Endothelial cell (in vitro differentiated cells): Measurements from ENCODE around the gene KLF1. TPM values are rescaled to one million over a fixed set of nuclear protein-coding genes. Genes with fewer than 3 reads are reported as not detected.
"Not testable (repeated sequence)": the region's sequence is repeated elsewhere in the genome, so short reads cannot be mapped to it uniquely, and the experiment has no call there.

ENCODE experiments used
- DNase-seq: peaks from one replicate; pipeline ENCODE4 v3.0.0; 2021; ENCODE audit warnings: low spot score
- H3K27ac Mint-ChIP-seq: one replicate; pipeline ENCODE4 v1.8.0; 2021; ENCODE audit warnings: mixed read lengths, inconsistent platforms; ENCODE audit not compliant: unreplicated experiment
- H3K27me3 Mint-ChIP-seq: one replicate; pipeline ENCODE4 v1.8.0; 2021; ENCODE audit warnings: mild to moderate bottlenecking, moderate library complexity, mixed read lengths, inconsistent platforms; ENCODE audit not compliant: unreplicated experiment
- H3K36me3 Mint-ChIP-seq: one replicate; pipeline ENCODE4 v1.8.0; 2021; ENCODE audit warnings: mild to moderate bottlenecking, low read depth, mixed read lengths, inconsistent platforms; ENCODE audit not compliant: unreplicated experiment
- H3K4me1 Mint-ChIP-seq: one replicate; pipeline ENCODE4 v1.8.0; 2021; ENCODE audit warnings: mild to moderate bottlenecking, mixed read lengths, inconsistent platforms; ENCODE audit not compliant: unreplicated experiment
- H3K4me3 Mint-ChIP-seq: one replicate; pipeline ENCODE4 v1.8.0; 2021; ENCODE audit warnings: mild to moderate bottlenecking, mixed read lengths, inconsistent platforms; ENCODE audit not compliant: unreplicated experiment
- H3K9me3 Mint-ChIP-seq: one replicate; pipeline ENCODE4 v1.8.0; 2021; ENCODE audit warnings: mixed read lengths, inconsistent platforms; ENCODE audit not compliant: unreplicated experiment
- total RNA-seq: library from RNA; stranded (reverse); fragmentation: NEBNext Ultra II Directional; extraction: Animal tissue kit (Norgen Biotek cat#: 25700); gene quantifications from one replicate; pipeline ENCODE4 v1.2.1, GENCODE V29; 2021; ENCODE audit not compliant: unreplicated experiment
- TF ChIP-seq, protein P1 (sequence below): fragments of 200-600 bp; sonication (generic); IDR thresholded peaks from one replicate; pipeline ENCODE4 v1.5.0; 2021; ENCODE audit warnings: antibody characterized with exemption; ENCODE audit not compliant: unreplicated experiment

KLF1 gene
- total RNA-seq, 1 donor from 2014 or later, result 0.54 TPM

DNA sequence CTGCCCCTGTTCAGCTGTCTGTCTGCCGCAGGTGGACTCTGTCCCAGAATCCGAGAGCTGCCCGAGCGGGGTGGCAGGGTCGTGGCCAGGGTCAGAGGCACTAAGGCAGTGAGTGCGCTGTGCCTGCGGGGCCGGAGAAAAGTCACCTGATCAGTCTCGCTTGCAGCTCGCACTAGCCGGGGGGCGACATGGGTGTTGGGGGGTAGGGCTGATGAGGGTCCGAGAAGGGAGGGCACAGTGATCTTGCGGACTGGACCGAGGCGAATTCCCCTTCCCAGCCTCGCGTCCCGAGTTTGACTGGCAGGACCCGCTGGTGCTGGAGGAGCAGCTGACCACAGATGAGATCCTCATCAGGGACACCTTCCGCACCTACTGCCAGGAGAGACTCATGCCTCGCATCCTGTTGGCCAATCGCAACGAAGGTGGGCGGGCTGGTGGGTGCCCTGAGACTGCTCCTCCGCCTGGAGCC lies 4.6 kb upstream of the KLF1 start:
- no peak for DNase-seq
- peaks cover under 1% of the 10 kb centered on the region for H3K36me3 Mint-ChIP-seq

DNA sequence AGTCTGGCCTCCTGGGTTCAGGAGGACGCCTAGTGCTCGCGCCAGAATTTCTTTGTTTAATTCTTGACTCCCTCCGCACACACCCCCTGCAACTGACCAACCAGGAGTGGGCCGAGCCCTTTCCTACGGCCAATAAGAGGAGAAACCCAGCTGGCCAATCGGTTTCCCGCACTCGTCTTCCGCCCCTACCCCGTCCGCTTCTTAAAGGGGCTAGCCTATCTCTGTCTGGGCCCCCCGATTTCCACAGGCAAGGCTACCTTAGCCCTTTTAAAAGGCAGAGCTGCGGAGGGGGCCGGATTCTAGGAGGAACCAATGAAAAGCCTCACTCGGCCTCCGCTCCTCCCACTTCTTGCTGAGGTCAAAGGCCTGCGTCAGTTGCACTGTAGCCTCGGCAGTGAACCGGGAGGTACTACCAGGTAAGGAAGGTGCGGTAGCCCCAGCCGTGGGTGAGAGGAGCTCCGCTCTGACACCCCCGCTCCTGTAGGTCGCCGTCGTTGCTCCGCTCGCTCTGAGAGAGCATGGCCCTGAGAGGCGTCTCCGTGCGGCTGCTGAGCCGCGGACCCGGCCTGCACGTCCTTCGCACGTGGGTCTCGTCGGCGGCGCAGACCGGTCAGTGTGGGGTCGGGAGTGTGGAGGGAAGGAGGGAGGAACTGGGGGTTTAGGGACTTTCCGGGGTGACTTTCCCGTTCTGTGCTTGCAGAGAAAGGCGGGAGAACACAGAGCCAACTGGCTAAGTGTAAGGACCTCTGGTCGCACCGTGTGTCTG lies 4.0 kb upstream of the KLF1 start, which contains the start of gene GCDH:
Gene GCDH, plus strand, starts transcription at position 374 of the 766 bp plus-strand sequence. Its CDS starts 145 bp downstream, at position 519.
- TF ChIP-seq, protein P1, sequence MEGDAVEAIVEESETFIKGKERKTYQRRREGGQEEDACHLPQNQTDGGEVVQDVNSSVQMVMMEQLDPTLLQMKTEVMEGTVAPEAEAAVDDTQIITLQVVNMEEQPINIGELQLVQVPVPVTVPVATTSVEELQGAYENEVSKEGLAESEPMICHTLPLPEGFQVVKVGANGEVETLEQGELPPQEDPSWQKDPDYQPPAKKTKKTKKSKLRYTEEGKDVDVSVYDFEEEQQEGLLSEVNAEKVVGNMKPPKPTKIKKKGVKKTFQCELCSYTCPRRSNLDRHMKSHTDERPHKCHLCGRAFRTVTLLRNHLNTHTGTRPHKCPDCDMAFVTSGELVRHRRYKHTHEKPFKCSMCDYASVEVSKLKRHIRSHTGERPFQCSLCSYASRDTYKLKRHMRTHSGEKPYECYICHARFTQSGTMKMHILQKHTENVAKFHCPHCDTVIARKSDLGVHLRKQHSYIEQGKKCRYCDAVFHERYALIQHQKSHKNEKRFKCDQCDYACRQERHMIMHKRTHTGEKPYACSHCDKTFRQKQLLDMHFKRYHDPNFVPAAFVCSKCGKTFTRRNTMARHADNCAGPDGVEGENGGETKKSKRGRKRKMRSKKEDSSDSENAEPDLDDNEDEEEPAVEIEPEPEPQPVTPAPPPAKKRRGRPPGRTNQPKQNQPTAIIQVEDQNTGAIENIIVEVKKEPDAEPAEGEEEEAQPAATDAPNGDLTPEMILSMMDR, result no peak
- Mint-ChIP-seq H3K9me3 (no peaks in the 10 kb centered on the region), H3K27ac (peak within 1 kb of the TSS; percentile 37), H3K4me1 (peaks cover 14% of the 10 kb centered on the region), H3K36me3 (peaks cover 4% of the 10 kb centered on the region), H3K27me3 (peaks cover 11% of the 10 kb centered on the region), H3K4me3 (peak within 1 kb of the TSS; percentile 97)
- DNase-seq, result peak; percentile 89

More for the DNA sequence above, 4.6 kb upstream of the KLF1 start:
- TF ChIP-seq, protein P1, result no peak
- Mint-ChIP-seq H3K4me1 (peaks cover 10% of the 10 kb centered on the region), H3K4me3 (peak overlapping the region; percentile 97), H3K27ac (no peak overlapping the region), H3K9me3 (no peaks in the 10 kb centered on the region), H3K27me3 (peaks cover 8% of the 10 kb centered on the region)

DNA sequence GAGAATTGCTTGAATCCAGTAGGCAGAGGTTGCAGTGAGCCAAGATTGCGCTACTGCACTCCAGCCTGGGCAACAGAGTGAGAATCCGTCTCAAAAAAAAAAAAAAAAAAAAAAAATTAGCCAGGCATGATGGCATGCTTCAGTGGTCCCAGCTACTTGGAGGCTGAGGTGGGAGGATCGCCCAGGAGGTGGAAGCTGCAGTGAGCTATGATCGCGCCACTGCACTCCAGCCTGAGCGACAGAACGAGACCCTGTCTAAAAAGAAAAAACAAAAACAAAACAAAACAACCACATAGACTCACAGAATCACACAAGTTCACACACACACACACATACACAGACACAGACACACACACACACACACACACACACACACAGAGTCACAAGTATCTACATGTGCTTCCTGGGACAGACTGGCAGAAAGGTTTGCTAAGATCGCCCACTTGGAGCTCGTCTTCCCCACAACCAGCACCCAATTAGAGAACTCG lies 3.3 kb upstream of the KLF1 start:
- Mint-ChIP-seq H3K4me3 (peak overlapping the region; percentile 97), H3K4me1 (peaks cover 14% of the 10 kb centered on the region), H3K27ac (peak overlapping the region; percentile 37), H3K27me3 (peaks cover 11% of the 10 kb centered on the region)
- not testable (repeated sequence) for H3K36me3 Mint-ChIP-seq, H3K9me3 Mint-ChIP-seq, DNase-seq

DNA sequence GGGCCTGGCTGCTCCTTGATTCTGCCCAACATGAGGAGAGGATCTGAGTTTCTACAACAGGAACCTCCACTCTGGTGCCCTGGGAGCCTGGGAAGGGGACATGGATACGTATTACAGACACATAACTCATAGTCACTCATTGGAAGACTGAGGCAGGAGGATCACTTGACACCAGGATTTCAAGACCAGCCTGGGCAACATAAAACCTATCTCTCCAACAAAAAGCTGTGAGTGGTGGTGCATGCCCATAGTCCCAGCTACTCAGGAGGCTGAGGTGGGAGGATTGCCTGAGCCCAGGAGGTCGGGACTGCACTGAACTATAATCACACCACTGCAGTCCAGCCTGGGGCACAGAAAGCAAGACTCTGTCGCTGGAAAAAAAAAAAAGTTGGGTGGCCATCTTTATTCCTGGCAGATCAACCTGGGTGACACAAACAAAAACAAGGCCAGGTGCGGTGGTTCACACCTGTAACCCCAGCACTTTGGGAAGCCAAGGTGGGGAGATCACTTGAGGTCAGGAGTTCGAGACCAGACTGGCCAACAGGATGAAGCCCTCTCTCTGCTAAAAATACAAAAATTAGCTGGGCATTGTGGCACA lies 1.1 kb upstream of the KLF1 start:
- Mint-ChIP-seq H3K36me3 (peaks cover 4% of the 10 kb centered on the region), H3K4me1 (peaks cover 14% of the 10 kb centered on the region), H3K9me3 (no peaks in the 10 kb centered on the region), H3K27me3 (peaks cover 15% of the 10 kb centered on the region), H3K4me3 (no peak overlapping the region), H3K27ac (no peak overlapping the region)
- TF ChIP-seq, protein P1, result no peak
- DNase-seq, result no peak

DNA sequence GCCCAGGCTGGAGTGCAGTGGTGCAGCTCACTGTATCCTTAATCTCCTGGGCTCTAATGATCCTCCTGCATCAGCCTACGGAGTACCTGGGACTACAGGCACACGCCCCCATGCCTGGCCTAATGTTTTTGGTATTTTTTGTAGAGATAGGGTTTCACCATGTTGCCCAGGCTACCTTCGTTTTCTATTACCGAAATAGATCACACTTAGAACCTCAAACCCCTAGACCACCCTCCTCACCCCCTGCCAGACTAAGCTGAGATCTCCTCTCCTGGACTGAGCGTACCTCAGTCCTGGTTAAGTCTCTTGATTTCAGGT lies 391 bp downstream of the KLF1 start:
- TF ChIP-seq, protein P1, result no peak
- H3K9me3 Mint-ChIP-seq, result no peaks in the 10 kb centered on the region
- H3K27ac Mint-ChIP-seq, result no peak overlapping the region
- peaks cover 15% of the 10 kb centered on the region for H3K27me3 Mint-ChIP-seq
- DNase-seq, result no peak
- H3K4me3 Mint-ChIP-seq, result peak overlapping the region; percentile 89
- peaks cover 12% of the 10 kb centered on the region for H3K4me1 Mint-ChIP-seq
- peaks cover 6% of the 10 kb centered on the region for H3K36me3 Mint-ChIP-seq
